GM23248 (cell line): ENCODE measurements around the gene STRA6.

Experiments
- EZH2 ChIP-seq: fragments of 200-600 bp; sonication (generic); IDR thresholded peaks from 2 replicates; pipeline ENCODE4 v1.6.1; 2018; ENCODE audit warnings: antibody characterized with exemption, mild to moderate bottlenecking; ENCODE audit not compliant: insufficient read depth, poor library complexity, severe bottlenecking
- EZH2phosphoT487 ChIP-seq: fragments of 200-600 bp; sonication (generic); IDR thresholded peaks from 2 replicates; pipeline ENCODE4 v1.6.1; 2018; ENCODE audit warnings: antibody characterized with exemption, moderate library complexity, mild to moderate bottlenecking, low read depth; ENCODE audit not compliant: insufficient read depth

DNA sequence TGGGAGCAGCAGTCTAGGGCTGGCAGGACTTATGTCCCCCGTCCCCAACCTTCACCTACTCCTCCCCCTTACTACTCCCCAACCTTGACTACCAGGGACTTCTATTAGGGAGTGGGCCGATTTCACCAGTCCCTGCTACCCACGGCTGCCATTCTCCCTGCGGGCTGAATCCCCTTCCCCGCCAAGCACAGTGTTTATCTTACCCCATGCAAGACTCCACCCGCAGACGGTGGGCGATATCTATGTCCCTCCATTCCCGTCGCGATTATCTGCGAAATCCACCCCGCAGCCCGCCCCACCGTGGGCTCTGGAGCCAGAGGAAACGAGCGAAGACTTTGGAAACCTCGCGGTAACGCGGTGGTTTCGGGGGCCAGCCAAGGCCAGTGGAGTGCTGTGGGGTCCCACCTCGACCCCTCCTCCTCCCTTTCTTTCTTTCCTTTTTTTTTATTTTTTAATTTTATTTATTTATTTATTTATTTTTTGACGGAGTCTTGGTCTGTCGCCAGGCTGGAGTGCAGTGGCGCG lies 67.5 kb downstream of the STRA6 start:
- TF ChIP-seq EZH2 = no peak
- no peak for TF ChIP-seq EZH2phosphoT487
